AG09309 (cell line): Measurements from ENCODE around the gene UNK.
A peak's percentile ranks its signal among the peaks of the same experiment; 100 is the strongest.

ENCODE experiments used
- DNase-seq: peaks from one replicate; pipeline ENCODE4 v3.0.0-alpha.2; 2010; ENCODE audit warnings: low read depth
- H3K4me3 ChIP-seq: 2 replicates; pipeline ENCODE4 v1.5.1; 2011; ENCODE audit warnings: mild to moderate bottlenecking, low read depth, low read length, moderate library complexity; ENCODE audit not compliant: control insufficient read depth
- TF ChIP-seq, protein P1 (sequence below): IDR thresholded peaks from 2 replicates; pipeline ENCODE4 v1.5.1; 2011; ENCODE audit warnings: mild to moderate bottlenecking, low read depth, low read length, inconsistent platforms; ENCODE audit not compliant: insufficient read depth, control insufficient read depth; ENCODE audit errors: missing control alignments

The UNK gene

DNA sequence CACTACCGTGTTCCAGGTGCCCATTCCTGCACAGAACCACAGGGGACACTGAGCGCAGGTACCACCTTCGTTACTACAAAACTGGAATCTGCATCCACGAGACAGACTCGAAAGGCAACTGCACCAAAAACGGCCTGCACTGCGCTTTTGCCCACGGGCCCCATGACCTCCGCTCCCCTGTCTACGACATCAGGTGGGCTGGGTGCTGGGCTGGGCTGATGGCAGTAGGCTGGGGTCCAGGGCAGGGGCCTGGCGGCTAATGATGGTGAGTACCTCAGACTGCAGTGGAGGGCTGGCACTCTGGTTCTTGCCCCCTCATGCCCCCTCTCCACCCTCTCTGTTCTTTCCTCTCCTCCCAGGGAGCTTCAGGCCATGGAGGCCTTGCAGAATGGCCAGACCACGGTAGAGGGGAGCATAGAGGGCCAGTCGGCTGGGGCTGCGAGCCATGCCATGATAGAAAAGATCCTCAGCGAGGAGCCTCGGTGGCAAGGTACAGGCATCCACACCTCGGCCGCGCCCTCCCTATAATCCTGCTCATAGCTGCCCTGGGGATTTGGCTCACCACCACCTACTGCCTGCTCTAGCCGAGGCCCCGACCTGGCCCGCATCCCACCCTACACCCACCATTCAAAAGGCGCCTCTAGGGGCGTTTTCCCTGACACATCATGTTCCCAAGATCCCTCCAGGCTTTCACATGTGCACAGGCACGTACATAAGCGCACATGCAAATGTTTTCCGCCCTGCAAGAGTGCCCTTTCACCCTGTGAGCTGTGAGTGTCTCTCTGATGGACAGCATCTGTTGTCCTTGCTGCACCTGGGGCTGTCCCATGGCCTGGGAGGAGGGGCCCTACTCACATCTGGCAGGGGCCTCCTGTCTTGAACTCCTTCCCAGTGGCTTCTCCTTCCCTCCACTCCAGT, 27.7 kb downstream of the UNK start:
- TF ChIP-seq, protein P1, sequence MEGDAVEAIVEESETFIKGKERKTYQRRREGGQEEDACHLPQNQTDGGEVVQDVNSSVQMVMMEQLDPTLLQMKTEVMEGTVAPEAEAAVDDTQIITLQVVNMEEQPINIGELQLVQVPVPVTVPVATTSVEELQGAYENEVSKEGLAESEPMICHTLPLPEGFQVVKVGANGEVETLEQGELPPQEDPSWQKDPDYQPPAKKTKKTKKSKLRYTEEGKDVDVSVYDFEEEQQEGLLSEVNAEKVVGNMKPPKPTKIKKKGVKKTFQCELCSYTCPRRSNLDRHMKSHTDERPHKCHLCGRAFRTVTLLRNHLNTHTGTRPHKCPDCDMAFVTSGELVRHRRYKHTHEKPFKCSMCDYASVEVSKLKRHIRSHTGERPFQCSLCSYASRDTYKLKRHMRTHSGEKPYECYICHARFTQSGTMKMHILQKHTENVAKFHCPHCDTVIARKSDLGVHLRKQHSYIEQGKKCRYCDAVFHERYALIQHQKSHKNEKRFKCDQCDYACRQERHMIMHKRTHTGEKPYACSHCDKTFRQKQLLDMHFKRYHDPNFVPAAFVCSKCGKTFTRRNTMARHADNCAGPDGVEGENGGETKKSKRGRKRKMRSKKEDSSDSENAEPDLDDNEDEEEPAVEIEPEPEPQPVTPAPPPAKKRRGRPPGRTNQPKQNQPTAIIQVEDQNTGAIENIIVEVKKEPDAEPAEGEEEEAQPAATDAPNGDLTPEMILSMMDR, result no peak
- no peak overlapping the region for H3K4me3 ChIP-seq
- no peak for DNase-seq

- TF ChIP-seq, protein P1, result no peak
- DNase-seq, result no peak
- H3K4me3 ChIP-seq, result no peak overlapping the region
These were observed 28.7 kb downstream of the UNK start for GRCh38 chr17:75813081-75814020.

DNA sequence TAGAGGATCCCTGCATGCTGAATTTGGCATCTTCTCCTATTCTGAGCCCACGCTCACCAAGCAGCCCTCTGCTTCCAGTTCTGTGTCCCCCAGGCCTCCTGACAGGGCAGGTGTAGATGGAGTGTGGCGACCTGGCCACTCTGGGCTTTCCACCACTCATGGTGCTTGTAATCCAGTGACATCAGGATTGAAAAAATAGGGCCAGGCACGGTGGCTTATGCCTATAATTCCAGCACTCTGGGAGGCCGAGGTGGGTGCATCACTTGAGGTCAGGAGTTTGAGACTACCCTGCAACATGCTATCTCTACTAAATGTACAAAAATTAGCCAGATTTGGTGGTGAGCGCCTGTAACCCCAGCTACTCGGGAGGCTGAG, 29.4 kb downstream of the UNK start:
- no peak overlapping the region for H3K4me3 ChIP-seq
- TF ChIP-seq, protein P1, result no peak
- no peak for DNase-seq

GRCh38 chr17:75814900-75815373, 30.3 kb downstream of the UNK start:
- TF ChIP-seq, protein P1, result no peak
- DNase-seq, result peak; percentile 23
- no peak overlapping the region for H3K4me3 ChIP-seq

GRCh38 chr17:75815399-75815798, 30.8 kb downstream of the UNK start:
- DNase-seq, result no peak
- no peak overlapping the region for H3K4me3 ChIP-seq
- TF ChIP-seq, protein P1, result no peak

DNA sequence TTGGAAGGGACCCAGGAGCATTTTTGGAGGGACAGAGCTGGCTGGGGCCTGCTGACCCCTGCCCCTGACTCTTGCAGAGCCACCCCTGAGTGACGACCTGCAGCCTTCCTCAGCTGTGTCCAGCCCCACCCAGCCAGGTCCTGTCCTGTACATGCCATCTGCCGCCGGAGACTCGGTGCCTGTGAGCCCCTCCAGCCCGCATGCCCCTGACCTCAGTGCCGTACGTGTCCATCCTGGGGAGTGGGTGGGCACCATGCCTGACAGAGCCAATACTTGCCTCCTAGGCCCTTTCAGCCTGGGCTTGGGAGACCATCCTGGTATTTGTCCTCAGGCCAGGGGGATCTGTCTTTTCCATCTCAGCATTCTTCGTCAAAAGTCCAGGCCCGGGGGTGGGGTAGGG, 32.1 kb downstream of the UNK start:
- no peak overlapping the region for H3K4me3 ChIP-seq
- TF ChIP-seq, protein P1, result no peak
- DNase-seq, result no peak
